ENCODE results near the gene FAM193A.
"Not testable (repeated sequence)": the region's sequence is repeated elsewhere in the genome, so short reads cannot be mapped to it uniquely, and the experiment has no call there.

FAM193A gene

DNA sequence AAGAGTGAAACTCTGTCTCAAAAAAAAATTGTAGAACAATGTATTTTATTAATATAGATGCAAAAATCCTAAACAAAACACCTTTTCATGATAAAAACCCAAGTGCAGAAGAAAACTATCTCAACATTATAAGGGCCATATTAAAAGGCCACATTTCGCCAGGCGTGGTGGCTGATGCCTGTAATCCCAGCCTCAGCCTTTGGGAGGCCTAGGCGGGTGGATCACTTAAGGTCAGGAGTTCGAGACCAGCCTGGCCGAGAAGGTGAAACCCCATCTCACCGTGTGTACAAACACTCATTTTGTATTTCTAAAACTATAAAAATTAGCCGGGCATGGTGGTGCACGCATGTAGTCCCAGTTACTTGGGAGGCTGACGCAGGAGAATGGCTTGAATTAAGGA is 9.9 kb upstream of the FAM193A start:
- DNase-seq = no peak

DNA sequence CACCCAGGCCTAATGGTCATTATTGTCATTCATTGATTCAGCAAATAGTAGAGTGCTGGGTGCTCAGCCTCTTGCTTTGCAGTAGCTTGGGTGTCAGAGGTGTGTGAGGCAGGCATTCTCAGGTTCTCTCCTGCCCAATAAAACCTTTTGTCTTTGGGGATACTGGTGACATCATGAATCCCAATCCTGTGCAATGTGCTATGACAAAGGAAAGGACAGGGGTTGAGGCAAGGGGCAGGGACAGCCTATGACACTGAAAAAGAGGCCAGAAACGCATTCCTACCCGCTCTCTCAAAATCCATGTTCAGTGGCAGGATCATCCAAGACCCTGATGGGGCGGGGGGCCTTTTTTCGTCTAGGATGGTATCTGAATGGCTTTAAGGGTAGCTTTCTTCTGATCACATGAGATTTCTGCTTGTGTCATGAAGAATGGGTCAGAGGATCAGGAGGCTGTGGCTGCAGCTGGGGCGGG is 1.5 kb upstream of the FAM193A start:
- DNase-seq = no peak

DNA sequence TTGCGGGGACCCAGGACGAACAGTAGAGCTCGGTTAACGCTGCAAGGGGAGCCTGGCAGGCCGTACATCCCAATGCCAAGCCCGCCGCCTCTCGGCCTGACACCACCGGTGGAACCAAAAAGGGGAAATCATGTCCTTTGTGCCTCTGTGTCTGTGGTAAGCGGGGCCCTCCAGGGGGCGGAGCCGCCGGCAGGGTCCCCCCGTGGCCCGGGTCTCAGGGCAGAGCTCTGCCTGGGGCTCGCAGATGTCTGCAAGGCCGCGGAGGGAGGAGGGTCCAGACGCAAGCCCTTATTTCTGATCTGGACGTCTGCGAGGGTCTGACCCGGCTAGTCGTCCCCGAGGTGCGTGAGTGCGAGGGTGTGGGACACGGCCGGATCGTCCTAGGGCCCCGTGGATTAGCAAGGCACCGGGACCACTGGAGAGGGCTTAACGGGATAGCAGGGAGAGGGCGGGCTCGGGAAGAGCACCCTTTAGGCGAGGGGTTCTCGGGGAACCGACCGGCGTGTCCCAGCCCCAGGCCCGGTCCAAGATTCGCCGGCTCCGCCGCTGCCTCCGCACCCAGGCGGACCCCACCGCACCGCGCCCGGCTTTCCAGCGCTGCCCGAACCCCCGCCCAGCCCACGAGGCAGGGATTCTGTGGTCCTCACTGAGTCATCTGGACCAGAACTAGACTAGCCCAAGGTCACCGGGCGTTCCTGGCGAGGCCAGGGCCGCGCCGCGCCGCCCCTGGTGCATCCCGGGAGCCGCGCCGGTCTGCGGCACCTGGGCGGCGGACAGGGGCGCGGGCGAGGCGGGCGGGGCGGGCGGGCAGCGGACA is 863 bp upstream of the FAM193A start:
- DNase-seq = no peak

DNA sequence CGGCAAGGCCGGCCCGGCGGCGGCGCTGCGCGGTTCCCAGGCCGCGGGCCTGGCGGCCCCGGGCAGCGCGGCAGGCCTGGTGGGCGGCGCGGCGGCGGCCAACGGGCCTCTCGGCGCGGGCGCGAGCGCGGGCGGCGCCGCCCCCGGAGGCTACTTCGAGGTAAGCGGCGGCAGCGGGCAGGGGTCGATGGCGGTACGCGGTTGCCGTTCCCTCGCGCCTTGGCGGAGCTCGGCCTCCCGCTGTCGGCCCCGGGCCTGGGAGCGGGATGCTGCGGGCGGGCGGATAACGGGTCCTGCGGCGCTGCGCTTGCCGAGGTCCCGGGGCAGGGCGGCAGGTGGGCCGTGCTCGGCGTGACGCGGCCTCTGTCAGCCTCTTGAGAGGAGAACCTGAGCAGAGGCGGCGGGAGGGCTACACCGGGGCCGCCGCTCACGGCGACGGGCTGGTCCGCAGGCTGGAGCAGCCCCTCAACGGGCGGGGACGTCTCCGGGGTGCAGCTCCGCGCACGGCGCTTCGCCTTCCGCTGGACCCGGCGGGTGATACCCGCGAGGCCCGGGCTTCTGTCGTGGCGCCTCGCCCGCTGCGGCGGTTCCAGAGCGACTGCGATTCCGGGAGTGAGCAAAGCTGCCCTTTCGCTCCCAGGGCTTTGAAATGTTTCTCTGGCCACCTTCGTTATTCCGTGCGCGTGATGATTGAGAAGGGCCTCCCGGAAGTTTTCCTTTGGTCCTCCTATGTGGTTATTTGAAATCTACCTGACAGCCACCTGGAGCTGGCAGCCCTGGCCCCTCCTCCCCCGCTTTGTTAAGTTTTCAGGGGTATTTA is 774 bp downstream of the FAM193A start:
- no peak for DNase-seq

DNA sequence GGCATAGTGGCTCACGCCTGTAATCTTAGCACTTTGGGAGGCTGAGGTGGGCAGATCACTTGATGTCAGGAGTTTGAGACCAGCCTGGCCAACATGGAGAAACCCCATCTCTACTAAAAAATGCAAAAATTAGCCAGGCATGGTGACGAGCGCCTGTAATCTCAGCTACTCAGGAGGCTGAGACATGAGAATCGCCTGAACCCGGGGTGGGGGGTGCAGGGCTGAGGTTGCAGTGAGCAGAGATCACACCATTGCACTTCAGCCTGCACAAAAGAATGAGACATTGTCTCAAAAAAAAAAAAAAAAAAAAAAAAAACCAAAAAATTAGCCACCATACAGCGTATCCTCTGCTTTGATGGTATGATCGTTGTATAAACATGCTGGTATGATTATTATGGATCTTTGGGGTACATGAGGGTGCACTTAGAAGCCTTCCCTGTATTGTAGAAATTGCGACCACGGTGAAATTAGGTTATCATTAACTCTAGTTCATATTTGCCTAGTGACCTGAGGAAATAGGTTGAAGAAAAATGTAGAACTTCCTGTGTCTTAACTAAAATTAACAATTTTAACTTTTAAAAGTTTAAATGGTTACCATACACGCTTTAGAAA is 7.2 kb downstream of the FAM193A start:
- not testable (repeated sequence) for DNase-seq

DNA sequence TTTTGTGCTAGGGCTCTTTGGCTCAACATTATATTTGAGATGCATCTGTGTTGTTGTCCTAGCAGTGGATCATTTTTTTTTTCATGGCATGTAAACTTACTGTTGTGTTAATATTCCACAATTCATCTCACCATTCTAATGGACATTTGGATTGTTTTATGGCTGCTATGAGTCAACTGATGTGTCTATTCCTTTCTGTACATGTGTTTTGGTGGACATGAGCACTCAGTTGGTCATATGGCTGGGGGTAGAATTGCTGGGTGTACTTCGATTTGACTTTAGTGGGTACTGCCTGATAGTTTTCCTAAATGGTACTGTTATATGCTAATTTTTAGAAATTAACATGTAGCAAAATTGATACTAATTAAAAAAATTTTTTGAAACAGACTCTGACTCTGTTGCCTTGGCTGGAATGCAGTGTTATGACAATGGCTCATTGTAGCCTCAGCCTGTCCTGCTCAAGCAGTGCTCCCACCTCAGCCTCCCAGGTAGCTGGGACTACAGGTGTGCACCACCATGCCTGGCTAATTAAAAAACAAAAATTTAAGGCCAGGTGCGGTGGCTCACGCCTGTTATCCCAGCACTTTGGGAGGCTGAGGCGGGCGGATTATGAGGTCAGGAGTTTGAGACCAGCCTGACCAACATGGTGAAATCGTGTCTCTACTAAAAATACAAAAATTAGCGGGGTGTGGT is 9.0 kb downstream of the FAM193A start:
- no peak for DNase-seq

DNA sequence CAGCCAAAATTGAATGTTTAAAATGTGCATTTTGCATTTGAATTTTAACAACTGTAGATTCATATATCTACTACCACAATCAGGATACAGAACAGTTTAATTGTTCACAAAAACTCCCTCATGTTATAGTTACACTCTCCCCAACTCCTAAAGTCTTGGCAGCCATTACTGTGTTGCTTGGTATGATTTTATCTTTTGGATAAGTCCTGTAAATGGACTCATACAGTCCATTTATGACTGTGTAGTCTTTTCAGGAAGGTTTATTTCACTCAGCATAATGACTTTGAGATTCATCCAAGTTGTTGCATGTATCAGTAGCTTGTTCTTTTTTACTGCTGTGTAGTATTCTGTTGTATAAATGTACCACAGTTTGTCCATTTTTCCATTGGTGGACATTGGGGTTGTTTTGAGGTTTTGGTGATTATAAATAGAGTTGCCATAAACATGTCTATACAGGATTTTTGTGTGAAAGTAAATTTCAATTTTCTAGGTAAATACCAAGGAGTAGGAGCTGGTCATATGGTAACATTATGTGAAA is 9.9 kb downstream of the FAM193A start:
- no peak for DNase-seq

DNA sequence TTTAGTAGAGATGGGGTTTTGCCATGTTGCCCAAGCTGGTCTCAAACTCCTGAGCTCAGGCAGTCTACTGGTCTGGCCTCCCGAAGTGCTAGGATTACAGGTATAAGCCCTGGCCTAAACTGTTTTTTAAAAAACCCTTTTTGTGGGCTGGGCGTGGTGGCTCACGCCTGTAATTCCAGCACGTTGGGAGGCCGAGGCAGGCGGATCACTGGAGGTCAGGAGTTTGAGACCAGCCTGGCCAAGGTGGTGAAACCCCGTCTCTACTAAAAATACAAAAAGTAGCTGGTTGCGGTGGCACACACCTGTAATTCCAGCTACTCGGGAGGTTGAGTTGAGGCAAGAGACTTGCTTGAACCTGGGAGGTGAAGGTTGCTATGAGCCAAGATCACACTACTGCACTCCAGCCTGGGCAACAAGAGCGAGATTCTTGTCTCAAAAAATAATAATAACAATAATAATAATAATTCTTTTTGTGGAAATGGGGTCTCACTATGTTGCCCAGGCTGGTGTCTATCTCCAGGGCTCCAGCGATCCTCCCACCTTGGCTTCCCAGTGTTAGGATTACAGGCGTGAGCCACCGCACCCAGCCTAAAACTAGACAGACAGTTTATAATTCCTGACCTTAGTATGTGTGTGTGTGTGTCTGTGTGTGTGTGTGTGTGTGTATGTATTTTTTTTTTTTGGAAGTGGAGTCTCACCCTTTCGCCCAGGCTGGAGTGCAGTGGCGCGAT is 10.7 kb downstream of the FAM193A start:
- DNase-seq = not testable (repeated sequence)

DNA sequence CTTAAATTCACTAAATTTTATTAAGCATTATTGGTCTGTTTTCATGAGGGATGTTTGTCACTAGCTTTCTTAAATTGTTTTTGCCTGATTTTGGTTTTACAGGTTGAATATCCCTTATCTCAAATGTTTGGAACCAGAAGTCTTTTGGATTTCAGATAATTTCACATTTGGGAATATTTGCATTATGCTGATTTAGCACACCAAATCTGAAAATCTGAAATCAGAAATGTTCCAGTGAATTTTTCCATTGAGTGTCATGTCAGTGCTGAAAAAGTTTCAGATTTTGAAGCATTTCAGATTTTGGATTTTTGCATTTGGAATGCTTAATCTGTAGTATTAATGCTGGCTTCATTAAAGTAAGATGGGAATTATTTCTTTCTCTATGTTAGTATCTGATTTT is 14.7 kb downstream of the FAM193A start:
- no peak for DNase-seq

DNA sequence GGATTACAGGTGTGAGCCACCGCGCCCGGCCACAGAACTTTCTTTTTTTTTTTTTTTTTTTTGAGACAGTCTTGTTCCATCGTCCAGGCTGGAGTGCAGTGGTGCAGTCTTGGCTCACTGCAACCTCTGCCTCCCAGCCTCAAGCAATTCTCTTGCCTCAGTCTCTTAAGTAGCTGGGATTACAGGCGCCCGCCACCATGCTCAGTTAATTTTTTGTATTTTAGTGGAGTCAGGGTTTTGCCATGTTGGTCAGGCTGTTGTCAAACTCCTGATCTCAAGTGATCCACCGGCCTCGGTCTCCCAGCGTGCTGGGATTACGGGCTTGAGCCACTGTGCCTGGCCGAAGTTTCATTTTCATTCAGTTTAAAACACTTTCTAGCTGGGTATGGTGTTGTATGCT is 16.4 kb downstream of the FAM193A start:
- DNase-seq = no peak

DNA sequence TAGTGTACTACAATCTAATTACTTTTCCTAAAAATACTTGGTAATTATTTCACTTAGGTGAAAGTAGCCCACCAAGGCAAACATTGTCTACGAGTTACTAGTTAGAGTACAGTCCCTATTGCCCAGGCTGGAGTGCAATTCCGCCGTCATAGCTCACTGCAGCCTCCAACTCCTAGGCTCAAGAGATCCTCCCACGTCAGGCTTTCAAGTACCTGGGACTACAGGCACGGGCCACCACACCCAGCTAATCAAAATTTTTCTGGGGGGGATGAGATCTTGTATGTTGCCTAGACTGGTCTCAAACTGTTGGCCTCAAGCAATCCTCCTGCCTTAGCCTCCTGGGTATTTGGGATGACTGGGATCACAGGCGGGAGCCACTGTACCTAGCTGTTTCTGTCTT is 21.9 kb downstream of the FAM193A start:
- DNase-seq = no peak

DNA sequence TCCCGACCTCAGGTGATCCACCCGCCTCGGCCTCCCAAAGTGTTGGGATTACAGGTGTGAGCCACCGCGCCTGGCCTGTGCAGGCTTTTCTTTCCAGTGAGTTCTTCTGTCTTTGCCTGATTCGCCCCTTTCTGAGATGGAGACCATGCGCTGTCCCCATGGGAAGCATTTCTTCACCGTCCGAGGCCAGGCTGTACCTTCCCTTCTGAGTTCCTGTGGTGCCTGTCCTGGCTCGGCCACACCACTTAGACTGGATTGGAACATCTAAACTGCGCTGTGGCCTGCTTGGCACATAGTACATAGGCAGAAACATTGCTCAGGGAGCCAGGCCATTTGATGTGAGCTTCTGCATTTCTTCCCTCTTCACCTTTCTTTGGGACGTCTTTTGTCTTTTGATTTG is 23.7 kb downstream of the FAM193A start:
- no peak for DNase-seq

DNA sequence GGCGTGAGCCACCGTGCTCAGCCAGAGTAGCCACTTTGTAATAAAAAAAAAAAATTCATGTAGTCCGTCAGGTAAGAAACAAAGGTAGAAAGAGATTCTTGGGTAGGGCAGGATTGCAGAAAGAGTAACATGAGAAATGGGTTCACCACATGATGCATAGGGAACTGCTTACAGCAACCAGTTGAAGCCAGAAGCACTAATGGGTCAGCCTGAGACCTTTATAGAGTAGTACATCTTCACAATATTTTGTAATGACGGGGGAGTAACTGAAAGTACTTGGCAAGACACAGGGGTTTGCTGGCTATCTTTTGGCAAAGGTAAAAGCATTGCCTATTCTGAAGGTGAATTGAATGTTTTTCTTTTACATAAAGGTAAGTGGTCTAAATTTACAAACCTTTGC is 29.1 kb downstream of the FAM193A start:
- no peak for DNase-seq

DNA sequence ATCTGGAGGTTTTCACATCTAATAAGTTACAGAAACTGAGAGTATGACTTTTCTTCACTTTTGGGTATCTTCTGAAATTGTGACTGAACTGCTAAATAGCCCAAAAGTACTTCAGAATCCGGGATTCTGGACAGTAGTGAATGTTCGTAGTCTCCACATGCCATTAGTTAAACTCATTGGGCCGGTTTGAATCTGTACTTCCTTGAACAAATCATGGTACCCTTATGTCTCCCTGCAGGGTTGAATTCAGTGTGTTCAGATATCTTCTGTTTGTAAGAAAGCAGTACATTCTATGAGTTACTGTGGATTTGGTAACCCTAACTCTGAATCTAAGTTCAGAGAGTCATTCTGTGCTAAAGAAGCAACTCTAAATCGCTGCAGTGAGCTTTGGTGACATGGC is 33.6 kb downstream of the FAM193A start:
- no peak for DNase-seq

DNA sequence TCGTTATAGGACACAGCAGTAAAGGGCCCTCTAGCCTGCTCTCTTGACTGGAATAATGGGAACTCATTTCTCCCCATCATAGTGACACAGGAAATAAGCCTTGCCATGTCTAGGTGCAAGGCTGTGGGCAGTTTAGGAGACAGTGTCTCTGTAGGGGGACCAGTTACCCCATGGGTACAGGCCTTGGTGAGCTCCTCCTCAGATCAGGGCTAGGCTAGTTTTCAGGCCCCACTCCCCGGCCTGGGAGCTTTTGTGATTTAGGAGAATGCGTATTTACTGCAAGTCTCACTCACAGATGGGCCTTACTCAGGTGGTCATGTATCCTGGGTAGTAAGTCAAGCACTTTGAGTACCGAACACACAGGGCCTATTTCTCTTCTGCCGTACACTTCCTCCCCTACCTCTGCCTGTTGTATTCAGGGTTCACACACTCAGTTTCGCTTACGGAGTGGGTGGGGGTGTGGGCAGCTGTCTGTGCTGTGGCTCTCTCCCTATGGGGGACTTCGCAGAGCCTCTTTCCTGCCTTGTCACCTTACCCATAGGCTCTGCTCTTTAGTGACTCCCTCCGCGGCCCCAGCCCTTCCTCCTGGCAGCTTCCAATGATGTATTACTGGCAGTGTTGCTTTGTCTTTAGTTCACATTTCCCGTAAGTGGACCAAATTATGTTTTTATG is 34.2 kb downstream of the FAM193A start:
- DNase-seq = no peak

DNA sequence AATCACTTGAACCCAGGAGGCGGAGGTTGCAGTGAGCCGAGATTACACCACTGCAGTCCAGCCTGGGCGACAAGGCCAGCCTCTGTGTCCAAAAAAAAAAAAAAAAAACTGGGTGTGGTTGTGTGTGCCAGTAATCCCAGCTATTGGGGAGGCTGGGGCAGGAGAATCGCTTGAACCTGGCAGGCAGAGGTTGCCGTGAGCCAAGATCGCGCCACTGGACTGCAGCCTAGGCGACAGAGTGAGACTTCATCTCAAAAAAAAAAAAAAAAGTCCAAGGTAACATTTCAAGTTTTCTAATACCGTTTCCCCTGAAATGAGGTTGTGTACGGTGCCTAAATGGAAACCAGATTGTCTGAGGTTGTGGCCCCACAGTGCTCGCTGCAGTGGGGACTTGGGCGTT is 35.6 kb downstream of the FAM193A start:
- DNase-seq = no peak

DNA sequence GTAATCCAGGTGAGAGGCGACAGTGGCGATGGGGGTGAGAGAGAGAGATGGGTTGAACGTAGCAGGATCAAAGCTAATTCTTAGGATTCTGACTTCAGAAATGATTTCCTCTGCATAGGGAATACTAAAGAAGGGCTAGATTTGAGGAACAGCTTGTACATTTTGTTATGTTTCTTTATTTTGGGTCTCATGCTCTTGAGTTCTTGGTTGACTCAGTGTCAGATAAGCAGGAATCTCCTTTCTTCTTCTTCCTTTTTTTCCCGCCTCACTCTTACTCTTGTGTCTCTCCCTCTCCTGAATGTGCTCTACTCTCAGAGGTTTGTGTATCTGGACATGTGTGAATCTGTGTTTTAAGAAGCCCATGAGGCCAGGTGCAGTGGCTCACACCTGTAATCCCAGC is 36.4 kb downstream of the FAM193A start:
- DNase-seq = no peak

DNA sequence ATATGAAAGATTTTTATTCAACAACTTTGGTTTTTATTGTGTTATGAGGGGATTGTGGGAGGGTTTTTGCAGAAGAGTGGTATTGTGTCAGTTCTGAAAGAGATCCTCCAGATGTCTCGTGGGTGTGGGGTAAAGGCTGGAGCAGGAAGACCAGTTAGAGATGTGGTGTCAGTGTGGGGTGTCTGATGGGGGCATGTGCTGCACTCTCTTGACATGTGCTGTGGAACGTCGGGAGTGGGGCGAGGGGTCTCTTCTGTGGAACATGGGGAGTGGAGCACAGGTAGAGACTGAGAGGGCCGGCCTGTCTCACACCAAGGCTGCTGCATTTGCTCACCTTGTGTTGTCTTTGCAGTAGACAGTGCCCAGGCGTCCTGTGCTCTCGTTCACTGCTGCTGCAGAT is 37.6 kb downstream of the FAM193A start:
- no peak for DNase-seq

DNA sequence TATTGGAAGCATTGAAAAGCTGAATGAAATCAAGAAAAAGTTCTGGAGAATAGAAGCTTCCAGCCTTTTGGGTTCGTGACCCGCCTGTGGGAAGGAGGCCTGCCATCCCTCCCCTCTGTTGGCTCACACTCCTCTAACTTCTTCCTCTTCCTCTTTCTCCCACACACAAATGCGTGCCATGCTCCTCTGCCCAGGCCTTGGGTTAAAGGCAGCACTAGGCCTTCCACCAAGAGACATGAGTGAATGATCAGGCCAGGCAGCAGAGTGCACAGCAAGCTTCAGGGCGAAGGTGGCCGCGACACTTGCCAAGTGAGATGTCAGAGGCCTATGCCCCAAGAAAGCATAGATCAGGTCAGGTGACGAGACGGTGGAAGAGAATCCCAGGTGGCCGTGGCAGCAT is 38.4 kb downstream of the FAM193A start:
- no peak for DNase-seq

DNA sequence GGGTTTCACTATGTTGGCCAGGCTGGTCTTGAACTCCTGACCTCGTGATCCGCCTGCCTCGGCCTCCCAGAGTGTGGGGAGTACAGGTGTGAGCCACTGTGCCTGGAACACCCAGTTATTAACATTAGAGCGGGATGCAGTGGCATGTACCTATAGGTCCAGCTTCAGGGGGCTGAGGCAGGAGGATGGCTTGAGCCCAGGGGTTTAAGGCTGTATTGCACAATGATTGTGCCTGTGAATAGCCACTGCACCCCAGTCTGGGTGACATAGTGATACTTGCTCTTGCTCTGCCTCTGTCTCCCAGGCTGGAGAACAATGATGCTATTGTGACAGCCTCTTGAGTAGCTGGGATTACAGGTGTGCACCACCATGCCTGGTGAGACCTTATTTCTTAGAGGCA is 39.8 kb downstream of the FAM193A start:
- no peak for DNase-seq

DNA sequence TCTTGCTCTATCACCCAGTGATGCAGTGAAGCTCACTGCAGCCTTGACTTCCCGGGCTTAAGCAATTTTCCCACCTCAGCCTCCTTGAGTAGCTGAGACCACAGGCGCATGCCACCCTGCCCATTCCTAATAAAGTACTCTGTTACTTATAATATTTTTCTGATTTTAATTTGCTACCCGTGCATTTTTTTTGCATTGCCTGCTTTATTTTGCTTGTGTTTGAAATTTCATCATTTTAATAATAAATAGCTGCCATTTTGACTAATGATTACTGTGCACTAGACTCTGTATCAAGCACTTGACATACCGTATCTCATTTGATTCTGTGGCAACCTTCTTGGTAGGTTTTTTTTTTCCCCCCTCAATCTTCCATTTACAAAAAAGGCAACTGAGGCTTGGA is 41.7 kb downstream of the FAM193A start:
- DNase-seq = no peak

DNA sequence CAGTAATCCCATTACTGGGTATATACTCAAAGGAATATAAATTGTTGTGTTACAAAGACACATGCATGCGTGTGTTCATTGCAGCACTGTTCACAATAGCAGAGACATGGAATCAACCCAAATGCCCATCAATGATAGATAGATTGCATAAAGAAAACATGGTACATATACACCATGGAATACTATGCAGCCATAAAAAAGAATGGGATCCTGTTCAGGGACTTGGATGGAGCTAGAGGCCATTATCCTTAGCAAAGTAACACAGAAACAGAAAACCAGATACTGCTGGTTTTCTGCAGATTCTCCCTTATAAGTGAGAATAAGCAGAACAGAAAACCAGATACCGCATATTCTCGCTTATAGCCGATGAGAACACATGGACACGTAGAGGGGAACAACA is 43.5 kb downstream of the FAM193A start:
- no peak for DNase-seq
